ENCODE data around the gene ERICH6B.
"Not testable (repeated sequence)": the region's sequence is repeated elsewhere in the genome, so short reads cannot be mapped to it uniquely, and the experiment has no call there.

The ERICH6B gene

GRCh38 chr13:45654633-45655349 is 39.3 kb upstream of the ERICH6B start:
- no peaks in the 10 kb centered on the region for H3K27me3 ChIP-seq (replicated peaks; ENCODE audit: control insufficient read depth, insufficient read depth, low read length)
- TF ChIP-seq CTCF (IDR thresholded peaks at IDR 0.05; ENCODE audit: insufficient read depth, low read length, poor library complexity, severe bottlenecking) = no peak
- no peak overlapping the region for H3K4me3 ChIP-seq (replicated peaks; ENCODE audit: low read depth, low read length)
- no peaks in the 10 kb centered on the region for H3K36me3 ChIP-seq (ENCODE audit: control insufficient read depth, insufficient read depth, low read length)
- no peak for DNase-seq (ENCODE audit: extremely low read depth, insufficient read length)

GRCh38 chr13:45645263-45645662 is 29.7 kb upstream of the ERICH6B start:
- DNase-seq (ENCODE audit: extremely low read depth, insufficient read length); H3K4me3 ChIP-seq (replicated peaks; ENCODE audit: low read depth, low read length); H3K36me3 ChIP-seq (ENCODE audit: control insufficient read depth, insufficient read depth, low read length); H3K27me3 ChIP-seq (replicated peaks; ENCODE audit: control insufficient read depth, insufficient read depth, low read length): not testable (repeated sequence)

GRCh38 chr13:45642159-45642558 is 26.6 kb upstream of the ERICH6B start:
- H3K36me3 ChIP-seq (ENCODE audit: control insufficient read depth, insufficient read depth, low read length); H3K4me3 ChIP-seq (replicated peaks; ENCODE audit: low read depth, low read length); H3K27me3 ChIP-seq (replicated peaks; ENCODE audit: control insufficient read depth, insufficient read depth, low read length); DNase-seq (ENCODE audit: extremely low read depth, insufficient read length): not testable (repeated sequence)

GRCh38 chr13:45635291-45635690 is 19.8 kb upstream of the ERICH6B start:
- H3K36me3 ChIP-seq (ENCODE audit: control insufficient read depth, insufficient read depth, low read length); H3K27me3 ChIP-seq (replicated peaks; ENCODE audit: control insufficient read depth, insufficient read depth, low read length); H3K4me3 ChIP-seq (replicated peaks; ENCODE audit: low read depth, low read length); DNase-seq (ENCODE audit: extremely low read depth, insufficient read length): not testable (repeated sequence)

GRCh38 chr13:45630791-45631190 is 15.3 kb upstream of the ERICH6B start:
- no peak for TF ChIP-seq CTCF (IDR thresholded peaks at IDR 0.05; ENCODE audit: insufficient read depth, low read length, poor library complexity, severe bottlenecking)
- DNase-seq (ENCODE audit: extremely low read depth, insufficient read length) = no peak
- Histone ChIP-seq H3K36me3 (ENCODE audit: control insufficient read depth, insufficient read depth, low read length) (no peaks in the 10 kb centered on the region), H3K27me3 (replicated peaks; ENCODE audit: control insufficient read depth, insufficient read depth, low read length) (no peaks in the 10 kb centered on the region), H3K4me3 (replicated peaks; ENCODE audit: low read depth, low read length) (no peak overlapping the region)

GRCh38 chr13:45629940-45630339 is 14.4 kb upstream of the ERICH6B start:
- TF ChIP-seq CTCF (IDR thresholded peaks at IDR 0.05; ENCODE audit: insufficient read depth, low read length, poor library complexity, severe bottlenecking) = no peak
- Histone ChIP-seq H3K36me3 (ENCODE audit: control insufficient read depth, insufficient read depth, low read length) (no peaks in the 10 kb centered on the region), H3K27me3 (replicated peaks; ENCODE audit: control insufficient read depth, insufficient read depth, low read length) (no peaks in the 10 kb centered on the region), H3K4me3 (replicated peaks; ENCODE audit: low read depth, low read length) (no peak overlapping the region)
- DNase-seq (ENCODE audit: extremely low read depth, insufficient read length) = no peak

GRCh38 chr13:45628094-45628493 is 12.6 kb upstream of the ERICH6B start:
- no peak overlapping the region for H3K4me3 ChIP-seq (replicated peaks; ENCODE audit: low read depth, low read length)
- no peak for DNase-seq (ENCODE audit: extremely low read depth, insufficient read length)
- no peaks in the 10 kb centered on the region for H3K27me3 ChIP-seq (replicated peaks; ENCODE audit: control insufficient read depth, insufficient read depth, low read length)
- no peaks in the 10 kb centered on the region for H3K36me3 ChIP-seq (ENCODE audit: control insufficient read depth, insufficient read depth, low read length)
- no peak for TF ChIP-seq CTCF (IDR thresholded peaks at IDR 0.05; ENCODE audit: insufficient read depth, low read length, poor library complexity, severe bottlenecking)

All from GM06990 (cell line).